ENCODE measurements around the gene UACA.
A peak's percentile ranks its signal among the peaks of the same experiment; 100 is the strongest.
"Not testable (repeated sequence)": the region's sequence is repeated elsewhere in the genome, so short reads cannot be mapped to it uniquely, and the experiment has no call there.

The UACA gene

GRCh38 chr15:70753101-70753829 is 10.1 kb downstream of the UACA start:
- DNase-seq = no peak

- no peak for DNase-seq
Measured at GRCh38 chr15:70752193-70752635, 11.1 kb downstream of the UACA start.

DNA sequence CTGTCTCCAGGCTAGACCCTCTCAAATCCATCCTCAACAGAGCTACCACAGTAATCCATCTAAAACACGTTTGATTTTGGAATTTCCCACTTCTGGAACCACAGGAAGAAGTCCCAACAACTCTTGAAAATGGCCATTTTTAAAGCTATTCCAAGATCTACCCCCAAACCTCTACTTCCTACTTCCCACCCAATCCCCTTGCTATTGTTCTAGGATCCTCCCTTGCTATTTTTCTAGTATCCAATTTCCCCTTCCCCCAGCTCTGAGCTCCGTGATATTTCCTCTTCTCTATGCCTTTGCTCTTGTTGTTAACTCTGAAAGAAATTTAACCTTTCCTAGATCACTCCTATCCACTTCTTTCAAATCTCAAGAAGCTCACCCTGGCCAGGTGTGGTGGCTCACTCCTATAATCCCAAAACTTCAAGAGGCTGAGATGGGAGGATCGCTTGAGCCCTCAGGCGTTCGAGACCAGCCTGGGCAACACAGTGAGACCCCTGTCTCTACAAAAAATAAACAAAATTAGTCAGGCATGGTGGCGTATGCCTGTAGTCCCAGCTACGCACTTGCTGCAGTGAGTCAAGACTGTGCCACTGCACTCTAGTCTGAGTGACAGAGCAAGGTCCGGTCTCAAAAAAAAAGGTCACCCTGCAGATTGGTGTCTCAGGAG is 13.0 kb downstream of the UACA start:
- DNase-seq = no peak

DNA sequence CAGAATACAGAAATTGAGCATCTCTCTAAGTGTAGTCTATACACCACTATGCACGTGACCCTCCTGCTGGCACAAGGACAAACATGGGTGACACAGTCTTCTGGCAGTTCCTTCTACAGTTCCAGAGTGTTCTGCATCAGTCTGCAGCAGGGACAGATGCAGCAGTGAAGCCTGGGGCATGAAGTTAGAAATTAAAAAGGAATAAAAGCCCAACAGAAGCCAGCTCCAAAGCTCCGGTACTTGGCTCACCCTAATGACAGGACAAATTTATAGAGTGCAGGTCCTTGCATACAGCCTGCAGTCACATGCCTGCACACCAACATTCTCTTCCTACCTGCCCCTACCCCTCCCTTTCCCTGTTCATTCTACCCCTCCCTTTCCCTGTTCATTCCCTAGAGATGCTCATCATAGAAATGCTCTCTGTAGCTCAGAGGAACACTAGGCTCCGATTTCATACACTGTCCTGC is 15.0 kb downstream of the UACA start:
- no peak for DNase-seq

- DNase-seq = not testable (repeated sequence)
Measured at GRCh38 chr15:70746598-70746997, 16.8 kb downstream of the UACA start.

DNA sequence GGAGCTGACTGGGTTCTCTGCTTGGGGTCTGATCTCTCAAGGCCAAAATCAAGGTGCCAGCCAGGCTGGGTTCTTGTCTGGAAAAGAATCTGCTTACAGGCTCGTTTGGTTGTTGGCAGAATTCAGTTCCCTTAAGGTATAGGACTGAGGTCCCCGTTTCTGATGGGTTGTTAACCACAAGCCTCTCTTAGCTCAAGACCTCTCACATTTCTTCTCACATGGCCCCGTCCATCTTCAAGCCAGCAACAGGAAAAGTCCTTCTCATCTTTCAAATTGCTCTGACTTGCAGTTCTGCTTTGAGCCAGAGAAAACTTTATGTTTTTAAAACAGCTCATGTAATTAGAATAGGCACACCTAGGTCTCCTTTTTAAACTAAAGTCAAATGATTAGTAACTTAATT is 20.4 kb downstream of the UACA start:
- DNase-seq = no peak

DNA sequence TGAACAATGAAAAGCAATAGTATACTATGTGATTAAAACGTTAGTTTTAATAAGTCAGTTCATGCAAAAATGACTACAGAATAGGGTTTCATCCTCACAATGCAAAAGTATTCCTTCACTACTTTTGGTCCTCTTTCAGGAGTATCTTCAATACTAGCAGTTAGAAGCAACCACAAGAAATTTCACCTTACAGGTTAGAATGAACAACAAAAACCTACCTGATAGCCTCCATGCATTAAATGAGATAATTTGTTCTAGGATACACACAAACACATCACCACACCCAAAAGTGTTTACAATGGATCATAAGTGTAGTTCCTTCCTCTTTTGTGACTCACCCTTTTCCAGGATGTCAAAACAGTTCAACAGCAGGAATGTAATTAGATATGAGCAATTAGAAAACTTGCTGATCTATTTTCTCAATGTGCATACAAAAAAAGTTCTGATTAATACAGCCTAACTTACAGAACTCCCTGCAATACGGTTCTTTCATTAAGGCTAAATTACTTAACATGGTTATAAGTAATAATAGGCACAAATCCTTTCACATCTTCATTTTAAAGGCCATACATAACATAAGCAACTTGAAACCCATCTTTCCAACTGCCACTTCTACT is 21.6 kb downstream of the UACA start:
- DNase-seq = no peak

GRCh38 chr15:70741107-70741531 is 22.2 kb downstream of the UACA start:
- DNase-seq = no peak

DNA sequence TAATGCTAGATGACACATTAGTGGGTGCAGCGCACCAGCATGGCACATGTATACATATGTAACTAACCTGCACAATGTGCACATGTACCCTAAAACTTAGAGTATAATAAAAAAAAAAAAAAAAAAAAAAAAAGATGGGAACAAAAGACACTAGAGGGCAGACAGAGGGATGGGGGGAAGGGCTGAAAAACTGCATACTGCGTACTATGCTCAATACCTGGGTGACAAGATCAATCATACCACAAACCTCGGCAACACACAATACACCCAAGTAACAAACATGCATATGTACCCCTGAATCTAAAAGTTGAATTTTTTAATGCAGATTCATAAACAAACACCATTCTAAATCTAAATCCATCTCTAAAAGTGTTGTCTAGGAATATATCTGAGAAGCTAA is 28.3 kb downstream of the UACA start:
- DNase-seq = not testable (repeated sequence)

DNA sequence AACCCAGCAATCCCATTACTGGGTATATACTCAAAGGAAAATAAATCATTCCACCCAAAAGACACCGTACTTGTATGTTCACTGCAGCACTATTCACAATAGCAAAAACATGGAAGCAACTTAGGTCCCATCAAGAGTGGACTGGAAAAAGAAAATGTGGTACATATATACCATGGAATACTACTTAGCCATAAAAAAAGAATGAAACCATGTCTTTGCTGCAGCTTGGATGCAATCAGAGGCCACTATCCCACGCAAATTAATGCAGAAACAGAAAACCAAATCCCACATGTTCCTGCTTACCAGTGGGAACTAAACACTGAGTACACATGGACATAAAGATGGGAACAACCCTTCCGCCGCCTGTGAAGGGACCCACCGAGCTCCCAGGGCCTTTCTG is 34.2 kb downstream of the UACA start:
- DNase-seq = no peak

DNA sequence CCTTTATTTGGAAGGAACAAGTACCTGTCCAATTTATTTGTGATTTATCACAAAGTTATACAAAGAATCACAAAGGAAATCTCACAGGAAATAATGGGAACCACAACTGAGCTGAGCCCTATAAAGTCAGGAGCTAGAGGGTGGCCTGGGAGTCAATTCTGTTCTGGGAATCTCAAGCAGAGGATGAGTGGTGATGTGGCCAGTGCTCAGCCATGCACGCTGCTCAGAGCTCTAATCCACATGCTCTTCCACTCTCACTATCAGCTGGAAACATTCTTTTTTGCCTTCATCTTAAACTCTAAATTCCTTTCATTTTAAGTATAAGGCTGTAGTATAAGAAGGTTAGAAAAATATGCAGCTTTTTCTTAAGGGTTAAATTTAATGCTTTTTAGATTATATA is 36.6 kb downstream of the UACA start:
- DNase-seq = no peak

DNA sequence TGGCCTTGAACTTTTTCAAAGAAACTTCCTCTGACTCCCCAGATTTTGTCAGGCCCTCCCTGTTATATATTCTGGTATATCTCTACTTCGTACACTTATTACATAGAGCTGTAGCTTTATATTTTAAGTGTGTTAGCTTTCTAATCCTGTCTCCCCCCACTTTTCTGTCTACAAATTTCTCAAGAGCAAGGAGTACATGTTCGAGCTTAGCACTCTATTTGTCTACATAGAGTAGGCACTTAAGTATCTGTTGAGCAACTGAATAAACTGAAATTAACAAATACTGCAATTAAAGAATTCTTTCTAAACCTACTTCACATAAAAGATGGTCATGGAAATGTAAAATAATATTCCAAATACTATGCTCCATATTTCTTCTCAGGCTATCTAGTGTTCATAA is 39.4 kb downstream of the UACA start:
- DNase-seq = no peak

DNA sequence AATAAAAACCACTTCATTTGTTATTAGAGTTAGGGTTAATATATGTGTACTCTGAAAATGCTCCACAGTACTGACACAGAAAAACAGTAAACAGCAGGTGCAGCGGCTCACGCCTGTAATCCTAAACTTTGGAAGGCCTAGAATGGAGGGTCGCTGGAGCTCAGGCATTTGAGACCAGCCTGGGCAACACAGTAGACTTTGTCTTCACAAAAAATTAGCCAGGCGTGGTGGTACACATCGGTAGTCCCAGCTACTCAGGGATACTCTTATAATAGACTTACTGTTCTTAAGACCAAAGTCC is 40.3 kb downstream of the UACA start:
- DNase-seq = no peak

DNA sequence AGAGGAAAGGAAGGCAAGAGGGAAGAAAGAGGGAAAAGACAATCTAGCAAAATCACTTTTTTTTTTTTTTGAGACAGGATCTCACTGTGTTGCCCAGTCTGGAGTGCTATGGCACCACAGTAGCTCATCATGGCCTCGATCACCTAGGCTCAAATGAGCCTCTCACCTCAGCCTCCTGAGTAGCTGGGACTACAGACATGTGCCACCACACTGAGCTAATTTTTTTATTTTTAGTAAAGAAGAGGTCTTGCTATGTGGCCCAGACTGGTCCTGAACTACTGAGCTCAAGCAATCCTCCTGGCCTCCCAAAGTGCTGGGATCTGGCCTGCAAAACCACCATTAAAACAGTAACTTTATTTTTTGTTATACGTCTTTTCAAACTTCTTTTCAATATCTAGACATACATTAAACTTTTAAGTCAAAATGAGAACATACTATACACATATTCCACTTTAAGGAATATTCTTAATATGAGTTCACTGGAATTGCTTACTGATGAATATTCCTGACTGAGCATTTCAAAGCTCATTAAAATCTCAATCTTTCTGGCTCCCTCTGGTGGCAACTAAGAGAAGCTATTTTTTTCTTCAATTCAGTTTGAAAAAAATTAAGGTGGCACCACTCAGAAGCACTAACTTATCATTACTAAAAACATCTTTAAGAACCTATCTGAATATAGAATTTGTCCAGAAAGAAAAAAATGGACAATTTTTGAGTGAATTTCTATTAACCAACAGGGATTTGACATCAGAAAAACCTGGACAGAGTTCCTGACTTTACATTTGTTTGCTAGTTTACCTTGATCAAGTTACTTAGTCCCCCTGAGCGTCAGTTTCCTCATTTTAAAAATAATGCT is 40.9 kb downstream of the UACA start:
- DNase-seq = peak; percentile 33

DNA sequence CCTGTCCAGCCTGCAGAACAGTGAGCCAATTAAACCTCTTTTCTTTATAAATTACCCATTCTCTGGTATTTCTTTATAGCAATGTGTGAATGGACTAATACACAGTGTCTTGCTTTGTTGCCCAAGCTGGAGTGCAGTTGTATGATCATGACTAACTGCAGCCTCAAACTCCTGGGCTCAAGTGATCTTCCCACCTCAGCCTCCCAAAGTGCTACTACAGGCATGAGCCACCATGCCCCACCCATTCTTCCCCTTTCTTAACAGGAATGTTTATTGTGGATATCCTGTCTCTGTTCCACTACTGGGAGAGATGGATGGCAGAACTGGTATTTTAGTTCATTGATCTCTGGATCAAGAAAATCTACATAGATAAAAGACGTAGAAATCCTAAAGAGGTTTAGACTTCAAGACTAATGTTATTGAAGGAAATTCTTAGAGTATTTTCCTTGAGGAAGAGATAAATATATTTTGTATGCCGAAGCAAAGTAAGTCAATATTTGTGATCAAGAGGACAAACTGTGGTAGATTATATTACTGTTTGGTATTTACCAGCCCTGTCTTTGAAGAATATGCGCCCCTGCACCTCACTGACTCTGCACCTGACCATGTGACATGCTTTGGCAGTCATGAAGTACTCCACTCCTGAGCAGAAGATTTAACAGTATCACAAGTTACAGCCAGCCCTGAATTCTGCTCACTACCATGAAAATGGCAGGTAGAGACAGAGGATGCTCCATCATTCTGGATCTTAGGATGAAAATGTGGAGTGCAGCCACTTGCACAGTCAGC is 42.9 kb downstream of the UACA start:
- no peak for DNase-seq

GRCh38 chr15:70717237-70717793 is 46.0 kb downstream of the UACA start:
- DNase-seq = no peak

- no peak for DNase-seq
Measured at GRCh38 chr15:70715840-70716485, 47.4 kb downstream of the UACA start.

DNA sequence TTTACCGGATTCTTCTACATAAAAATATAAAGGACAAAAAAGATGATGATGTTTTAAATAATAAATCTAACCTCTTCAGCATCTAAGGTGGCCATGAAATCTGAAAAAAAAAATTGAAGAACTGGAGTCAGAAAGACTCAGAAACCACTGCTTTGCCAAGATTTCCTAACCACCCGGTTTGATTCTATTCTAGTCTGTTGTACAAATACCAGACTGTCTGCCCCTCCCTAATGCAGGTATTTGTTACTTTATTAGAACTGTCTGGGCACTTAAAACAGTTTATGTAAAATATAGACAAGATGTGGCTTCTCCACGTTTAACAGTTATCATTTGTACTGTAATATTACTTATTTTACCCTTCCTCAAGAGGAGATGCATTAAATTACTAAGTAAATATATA is 48.8 kb downstream of the UACA start:
- DNase-seq = no peak

- DNase-seq = no peak
Measured at GRCh38 chr15:70714015-70714414, 49.3 kb downstream of the UACA start.

- DNase-seq = no peak
Measured at GRCh38 chr15:70712271-70712670, 51.1 kb downstream of the UACA start.

DNA sequence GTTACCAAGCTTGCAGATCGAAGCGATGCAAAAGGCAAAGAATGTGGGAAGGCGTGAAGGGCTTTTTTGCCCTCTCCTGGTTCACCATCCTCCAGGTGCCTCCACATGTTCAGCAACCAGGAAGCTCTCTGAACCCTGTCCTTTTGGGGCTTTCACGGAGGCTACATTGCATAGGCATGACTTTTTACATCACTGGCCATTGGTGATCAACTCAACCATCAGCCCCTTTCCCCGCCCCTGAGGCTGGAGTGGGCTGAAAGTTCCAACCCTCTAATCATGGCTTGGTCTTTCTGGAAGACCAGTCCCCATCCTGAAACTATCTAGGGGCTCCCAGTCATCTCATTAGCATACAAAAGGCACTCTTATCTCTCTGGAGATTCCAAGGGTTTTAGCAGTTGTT is 52.6 kb downstream of the UACA start:
- no peak for DNase-seq

- DNase-seq = no peak
Measured at GRCh38 chr15:70708839-70709238, 54.5 kb downstream of the UACA start.
